Transverse colon (tissue), 4 donors: ENCODE measurements around the gene LPAR1. TPM values are rescaled to one million over a fixed set of nuclear protein-coding genes. Genes with fewer than 3 reads are reported as not detected.

Experiments
- DNase-seq: peaks from one replicate; pipeline ENCODE4 v3.0.0-alpha.2; 2019
- H3K27ac ChIP-seq, 4 donors: fragments of 200-600 bp; sonication (generic); 2 replicates each; pipeline ENCODE4 v1.5.1; 2016 to 2018; ENCODE audit warnings: inconsistent platforms in 4 of 4
- H3K27me3 ChIP-seq: fragments of 200-600 bp; sonication (generic); 2 replicates; pipeline ENCODE4 v1.5.1; 2017; ENCODE audit warnings: inconsistent platforms
- H3K36me3 ChIP-seq, 4 donors: fragments of 200-600 bp; sonication (generic); 2 replicates each; pipeline ENCODE4 v1.5.1; 2017 to 2019; ENCODE audit warnings: inconsistent platforms in 4 of 4
- H3K4me1 ChIP-seq, 4 donors: fragments of 200-600 bp; sonication (generic); 2 replicates each; pipeline ENCODE4 v1.5.1; 2017 to 2020; ENCODE audit warnings: inconsistent platforms in 4 of 4
- H3K4me3 ChIP-seq, 4 donors: fragments of 200-600 bp; sonication (generic); 1 replicate in 1 of 4; 2 replicates in 3 of 4; pipeline versions ENCODE4 v1.5.1 to v1.6.1; 2017 to 2019; ENCODE audit warnings: inconsistent platforms in 4 of 4
- H3K9me3 ChIP-seq, 2 donors: fragments of 200-600 bp; sonication (generic); 2 replicates each; pipeline ENCODE4 v1.5.1; 2017 to 2019; ENCODE audit warnings: inconsistent platforms in 2 of 2
- EP300 ChIP-seq: sonication (generic); formaldehyde crosslinking; IDR thresholded peaks from one replicate; pipeline ENCODE4 v1.6.1; 2017; ENCODE audit warnings: antibody characterized with exemption, low read depth
- POLR2A ChIP-seq: fragments of 450-650 bp; IDR thresholded peaks from one replicate; pipeline ENCODE4 v1.6.1; 2016; ENCODE audit warnings: antibody characterized with exemption, mild to moderate bottlenecking, moderate library complexity
- POLR2AphosphoS5 ChIP-seq, 3 donors: sonication (generic); formaldehyde crosslinking; IDR thresholded peaks; one replicate each; pipeline ENCODE4 v1.6.1; 2016; ENCODE audit warnings: antibody characterized with exemption in 3 of 3
- WGBS, 2 donors: methylation state at CpG; one replicate each; pipeline ENCODE4 v1.1.5; 2018; ENCODE audit warnings: low coverage in 1 of 2; 5-methylcytosine and 5-hydroxymethylcytosine counted together
- in situ Hi-C, 4 donors: fragments of 200-750 bp; cut with MboI; loops; one replicate each; pipeline versions ENCODE4 v1.15.0 to v1.15.1; 2017; ENCODE audit warnings: low sequenced_read_pairs in 3 of 4, low pct_ligation_motif_present in 1 of 4, low pct_unique_long_range_greater_than_20kb in 1 of 4
- intact Hi-C: fragments of 100-400 bp; cut with DNase I; formaldehyde crosslinking; loops from one replicate; pipeline ENCODE4 v1.15.1; 2023; ENCODE audit warnings: low total_unique reads
- total RNA-seq, 4 donors: library from RNA; depleted of rRNA; stranded (reverse); fragments of >200 nt; gene quantifications; one replicate each; pipeline ENCODE4 v1.1.0, GENCODE V29; 2016
- TF ChIP-seq, protein P1 (sequence below), 5 experiments: fragments of 200-600 bp in 3 of 5; fragments of 450-650 bp in 2 of 5; sonication (generic) in 3 of 5; IDR thresholded peaks; 1 replicate in 2 of 5; 2 replicates in 3 of 5; pipeline ENCODE4 v1.5.1; 2016 to 2017; ENCODE audit warnings: antibody characterized with exemption in 5 of 5, inconsistent platforms in 3 of 5, mild to moderate bottlenecking in 2 of 5, moderate library complexity in 1 of 5

LPAR1 gene, protein sequence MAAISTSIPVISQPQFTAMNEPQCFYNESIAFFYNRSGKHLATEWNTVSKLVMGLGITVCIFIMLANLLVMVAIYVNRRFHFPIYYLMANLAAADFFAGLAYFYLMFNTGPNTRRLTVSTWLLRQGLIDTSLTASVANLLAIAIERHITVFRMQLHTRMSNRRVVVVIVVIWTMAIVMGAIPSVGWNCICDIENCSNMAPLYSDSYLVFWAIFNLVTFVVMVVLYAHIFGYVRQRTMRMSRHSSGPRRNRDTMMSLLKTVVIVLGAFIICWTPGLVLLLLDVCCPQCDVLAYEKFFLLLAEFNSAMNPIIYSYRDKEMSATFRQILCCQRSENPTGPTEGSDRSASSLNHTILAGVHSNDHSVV
- total RNA-seq: 10 to 100 TPM; 27.1 to 34.4 (median 28.7) TPM

DNA sequence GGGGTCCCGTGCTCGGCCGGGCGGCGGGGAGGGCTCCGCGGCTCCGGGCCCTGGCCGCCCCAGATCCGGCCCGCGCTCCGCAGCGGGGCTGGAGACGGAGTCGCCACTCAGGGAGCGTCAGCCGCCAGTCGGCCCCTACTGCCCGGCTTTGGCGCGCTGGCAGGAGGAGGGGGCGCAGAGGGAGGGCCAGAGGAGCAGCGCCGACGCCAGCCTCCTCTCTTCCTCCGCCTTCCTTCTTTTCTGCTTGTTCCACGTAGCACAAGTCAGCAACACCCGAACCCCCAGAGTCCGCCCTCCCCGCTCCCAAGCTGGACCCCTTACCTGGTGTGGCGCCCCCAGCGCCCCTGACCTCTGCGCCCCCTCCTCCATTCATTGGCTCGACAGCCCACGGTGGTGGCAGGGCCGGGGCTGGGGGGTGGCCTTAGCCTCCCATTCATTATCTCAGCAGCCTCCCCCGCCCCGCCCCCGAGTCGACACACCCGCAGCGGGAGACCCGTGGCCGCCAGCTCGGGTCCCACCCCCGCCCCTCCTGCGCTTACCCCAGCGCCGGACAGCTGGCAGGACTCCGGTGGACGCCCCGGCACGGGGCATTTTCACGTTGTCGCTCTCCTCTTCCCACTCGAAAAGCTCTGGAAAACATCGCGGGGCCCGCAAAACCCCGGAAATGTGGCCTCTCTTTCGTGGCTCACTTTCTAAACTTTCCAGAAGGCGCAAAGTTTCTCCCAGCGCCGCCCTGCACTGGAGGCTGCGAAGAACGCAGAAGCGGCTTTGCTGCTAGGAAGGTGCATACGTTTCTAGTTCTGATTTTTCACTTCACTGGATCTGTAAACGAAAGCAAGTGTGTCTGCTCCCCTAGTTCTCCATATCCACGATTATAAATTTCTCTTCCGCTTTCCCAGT lies at the start of gene LPAR1:
TSS of gene LPAR1 (minus strand) at position 140 of the 900 bp plus-strand sequence. CDS start 66,353 bp downstream, outside the sequence.
- Histone ChIP-seq H3K27ac (peak within 1 kb of the TSS; percentile 86 to 95 (median 94)), H3K4me3 (peak within 1 kb of the TSS; percentile 68 to 84 (median 71)), H3K4me1 (peaks cover 0 to 26% (median 9%) of the 10 kb centered on the region in 4 donors), H3K9me3 (no peaks in the 10 kb centered on the region), H3K36me3 (no peaks in the 10 kb centered on the region), H3K27me3 (peaks cover 9% of the 10 kb centered on the region)
- intact Hi-C loops: no loop called here
- WGBS, 2 donors: 4 to 5% methylated on average over 9 to 66 of the region's 72 CpGs
- peak; percentile 65 for DNase-seq
- in situ Hi-C loops: loop anchor here in 1 of 4 donors (25.0 kb wide), 1 partner anchor 249 kb away; no protein-coding TSS in a partner anchor
- TF ChIP-seq POLR2A (peak; percentile 66), POLR2AphosphoS5 (IDR thresholded peaks at IDR 0.05) (peak; percentile 49 to 70 (median 51)), EP300 (no peak)

DNA sequence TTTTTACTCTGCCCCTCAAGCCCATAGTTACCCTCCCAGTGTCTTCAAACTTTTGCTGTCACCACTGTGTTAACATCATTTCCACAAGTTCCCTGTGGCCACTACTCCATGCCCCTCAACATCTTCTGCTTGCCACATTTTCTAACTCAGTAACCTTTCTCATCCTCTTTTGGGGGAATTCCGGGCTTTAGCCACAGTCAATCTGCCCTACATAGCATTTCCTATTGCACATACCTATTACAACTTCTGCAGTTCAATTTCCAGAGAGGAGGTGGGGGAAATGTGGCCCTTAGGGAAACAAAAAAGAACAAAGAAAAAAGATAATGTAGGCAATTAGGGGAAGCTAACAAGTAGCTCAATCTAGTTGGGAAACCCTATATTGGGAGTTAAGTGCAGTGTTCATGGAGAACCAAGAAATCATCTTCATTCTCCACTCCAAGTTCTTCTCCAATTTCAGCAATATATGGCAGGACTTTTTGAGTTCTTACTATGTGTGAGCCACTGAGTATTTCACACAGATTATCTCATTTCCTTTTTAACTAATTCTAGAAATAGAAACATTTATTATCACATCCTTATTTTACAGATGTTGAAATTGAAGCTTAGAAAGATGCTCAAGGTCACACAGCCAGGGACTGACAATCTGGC lies 40.2 kb upstream of the LPAR1 start:
- Histone ChIP-seq H3K27me3 (no peaks in the 10 kb centered on the region), H3K27ac (no peak overlapping the region), H3K4me3 (no peak overlapping the region), H3K9me3 (no peaks in the 10 kb centered on the region), H3K4me1 (no peaks in the 10 kb centered on the region), H3K36me3 (no peaks in the 10 kb centered on the region)
- intact Hi-C loops (no loop called here), in situ Hi-C loops (no loop called here)
- TF ChIP-seq POLR2A: no peak
- TF ChIP-seq EP300: no peak
- TF ChIP-seq, protein P1, sequence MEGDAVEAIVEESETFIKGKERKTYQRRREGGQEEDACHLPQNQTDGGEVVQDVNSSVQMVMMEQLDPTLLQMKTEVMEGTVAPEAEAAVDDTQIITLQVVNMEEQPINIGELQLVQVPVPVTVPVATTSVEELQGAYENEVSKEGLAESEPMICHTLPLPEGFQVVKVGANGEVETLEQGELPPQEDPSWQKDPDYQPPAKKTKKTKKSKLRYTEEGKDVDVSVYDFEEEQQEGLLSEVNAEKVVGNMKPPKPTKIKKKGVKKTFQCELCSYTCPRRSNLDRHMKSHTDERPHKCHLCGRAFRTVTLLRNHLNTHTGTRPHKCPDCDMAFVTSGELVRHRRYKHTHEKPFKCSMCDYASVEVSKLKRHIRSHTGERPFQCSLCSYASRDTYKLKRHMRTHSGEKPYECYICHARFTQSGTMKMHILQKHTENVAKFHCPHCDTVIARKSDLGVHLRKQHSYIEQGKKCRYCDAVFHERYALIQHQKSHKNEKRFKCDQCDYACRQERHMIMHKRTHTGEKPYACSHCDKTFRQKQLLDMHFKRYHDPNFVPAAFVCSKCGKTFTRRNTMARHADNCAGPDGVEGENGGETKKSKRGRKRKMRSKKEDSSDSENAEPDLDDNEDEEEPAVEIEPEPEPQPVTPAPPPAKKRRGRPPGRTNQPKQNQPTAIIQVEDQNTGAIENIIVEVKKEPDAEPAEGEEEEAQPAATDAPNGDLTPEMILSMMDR (IDR thresholded peaks at IDR 0.05): no peak
- no peak for TF ChIP-seq POLR2AphosphoS5 (IDR thresholded peaks at IDR 0.05)
- WGBS, 2 donors: 79 to 80% methylated on average over 1 of the region's 1 CpG
- DNase-seq: no peak

DNA sequence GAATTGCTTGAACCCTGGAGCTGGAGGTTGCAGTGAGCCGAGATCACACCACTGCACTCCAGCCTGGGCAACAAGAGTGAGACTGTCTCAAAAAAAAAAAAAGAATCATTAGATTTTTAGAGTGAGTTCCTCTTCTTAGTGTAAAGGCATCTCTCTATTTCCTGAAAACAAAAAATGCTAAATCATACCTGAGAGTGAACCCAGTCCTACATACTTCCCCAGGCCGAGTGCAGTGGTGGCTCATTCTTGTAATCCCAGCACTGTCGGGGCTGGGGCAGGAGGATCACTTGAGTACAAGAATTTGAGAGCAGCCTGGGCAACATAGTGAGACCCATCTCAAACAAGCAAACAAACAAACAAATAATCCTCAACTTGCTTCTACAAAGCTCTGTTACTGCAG lies 38.2 kb upstream of the LPAR1 start:
- H3K36me3 ChIP-seq: no peaks in the 10 kb centered on the region
- DNase-seq: no peak
- 71 to 88% methylated on average over 2 to 3 of the region's 3 CpGs for WGBS, 2 donors
- in situ Hi-C loops: no loop called here
- no peak overlapping the region for H3K4me3 ChIP-seq
- H3K4me1 ChIP-seq: no peaks in the 10 kb centered on the region
- no peaks in the 10 kb centered on the region for H3K27me3 ChIP-seq
- intact Hi-C loops: no loop called here
- TF ChIP-seq, protein P1 (IDR thresholded peaks at IDR 0.05): no peak
- TF ChIP-seq EP300 (no peak), POLR2A (no peak), POLR2AphosphoS5 (IDR thresholded peaks at IDR 0.05) (no peak)
- no peak overlapping the region for H3K27ac ChIP-seq
- H3K9me3 ChIP-seq: no peaks in the 10 kb centered on the region

DNA sequence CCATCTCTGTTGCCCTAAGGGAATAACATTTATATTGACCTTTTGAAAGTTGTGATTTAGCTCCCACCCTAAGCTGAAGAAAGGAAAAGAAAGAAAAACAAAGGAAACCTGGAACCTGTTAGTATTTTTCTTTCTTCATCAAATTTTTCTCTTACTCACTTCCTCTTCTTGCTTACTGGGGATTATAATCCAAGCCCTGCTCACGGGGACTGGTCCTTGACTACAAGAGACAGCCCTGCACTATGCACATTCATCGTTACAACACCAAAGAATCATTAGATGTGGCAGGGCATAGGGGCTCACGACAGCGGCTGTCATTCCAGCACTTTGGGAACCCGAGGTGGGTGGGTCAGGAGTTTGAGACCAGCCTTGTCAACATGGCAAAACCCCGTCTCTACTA lies 37.8 kb upstream of the LPAR1 start:
- Histone ChIP-seq H3K27ac (no peak overlapping the region), H3K4me1 (no peaks in the 10 kb centered on the region)

More for the DNA sequence above, 37.8 kb upstream of the LPAR1 start:
- H3K36me3 ChIP-seq: no peaks in the 10 kb centered on the region
- intact Hi-C loops (no loop called here), in situ Hi-C loops (no loop called here)
- no peaks in the 10 kb centered on the region for H3K9me3 ChIP-seq
- DNase-seq: no peak
- H3K4me3 ChIP-seq: no peak overlapping the region
- 79 to 81% methylated on average over 6 of the region's 6 CpGs for WGBS, 2 donors
- TF ChIP-seq POLR2A (no peak), POLR2AphosphoS5 (IDR thresholded peaks at IDR 0.05) (no peak)
- TF ChIP-seq, protein P1 (IDR thresholded peaks at IDR 0.05): no peak
- no peaks in the 10 kb centered on the region for H3K27me3 ChIP-seq
